HUDEP-2 (cell line): ENCODE results near the gene KCNAB3.
"Not testable (repeated sequence)": the region's sequence is repeated elsewhere in the genome, so short reads cannot be mapped to it uniquely, and the experiment has no call there.

Experiments
- DNase-seq, 76 experiments: peaks; one replicate each; lab custom pipeline; 2025; ENCODE audit not compliant: unreplicated experiment in 76 of 76; lab: John Stamatoyannopoulos, UW

Gene KCNAB3

DNA sequence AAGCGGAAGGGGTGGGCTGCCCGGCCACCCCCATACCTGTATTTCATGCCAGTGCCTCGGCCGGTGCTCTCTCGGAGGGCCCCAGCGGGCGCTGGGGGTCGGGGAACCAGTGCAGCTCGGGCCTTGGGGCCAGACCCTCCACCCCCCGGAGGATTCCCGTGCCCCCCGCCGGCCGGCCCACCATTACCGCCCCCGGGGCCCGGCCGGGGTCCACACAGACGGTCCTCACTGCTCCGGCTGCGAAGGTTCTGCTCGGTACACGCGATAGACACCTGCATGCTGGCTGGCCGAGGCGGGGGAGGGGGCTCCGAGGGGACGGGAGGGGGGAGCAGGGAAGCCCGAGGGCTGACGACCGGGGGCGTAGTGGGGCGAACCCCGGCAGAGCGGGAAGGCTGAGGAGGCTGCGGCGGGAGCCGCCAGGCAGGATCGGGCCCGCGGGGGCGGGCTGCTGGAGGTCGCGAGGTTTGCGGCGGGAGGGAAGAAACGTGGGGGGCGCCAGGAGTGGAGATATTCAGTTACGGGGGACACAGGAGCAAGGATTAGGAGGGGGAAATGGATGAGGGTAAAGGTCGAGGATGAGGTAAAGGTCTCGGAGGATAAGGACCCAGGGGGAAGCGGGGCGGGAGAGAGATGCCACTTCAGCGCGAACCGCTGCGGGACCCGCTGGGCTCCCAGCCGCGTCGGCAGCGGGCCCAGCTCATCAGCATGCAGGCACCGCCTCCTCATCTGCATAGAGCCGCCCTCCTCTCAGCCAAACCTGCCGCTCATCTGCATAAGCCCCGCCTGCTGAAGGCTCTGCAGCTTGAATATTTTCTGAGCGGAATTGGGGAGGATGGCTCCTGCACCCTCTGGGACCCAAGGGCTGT, at the start of gene KCNAB3:
TSS of gene KCNAB3 (minus strand) at position 699 of the 866 bp plus-strand sequence. CDS start at position 278, 421 bp downstream.
- DNase-seq = peak in 4 of 76 experiments; percentile 3 to 15 (median 9)

DNA sequence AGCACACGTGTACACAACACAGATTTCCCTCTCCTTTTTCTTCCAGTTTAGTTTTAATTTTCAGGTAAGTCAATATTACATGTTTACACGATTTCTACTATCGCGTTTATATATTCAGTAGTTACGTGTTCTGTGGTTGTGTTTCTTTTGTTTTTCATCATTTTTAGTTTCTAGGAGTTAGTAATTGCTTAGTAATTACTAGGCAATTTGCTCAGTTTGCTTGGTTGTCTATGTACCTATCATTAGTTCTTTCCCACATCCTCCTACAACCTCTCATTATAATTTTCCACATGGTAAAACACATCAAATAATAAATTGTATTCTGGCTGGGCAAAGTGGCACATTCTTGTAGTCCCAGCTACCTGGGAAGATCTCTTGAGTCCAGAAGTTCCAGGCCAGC, 48.1 kb upstream of the KCNAB3 start:
- DNase-seq = no peak

DNA sequence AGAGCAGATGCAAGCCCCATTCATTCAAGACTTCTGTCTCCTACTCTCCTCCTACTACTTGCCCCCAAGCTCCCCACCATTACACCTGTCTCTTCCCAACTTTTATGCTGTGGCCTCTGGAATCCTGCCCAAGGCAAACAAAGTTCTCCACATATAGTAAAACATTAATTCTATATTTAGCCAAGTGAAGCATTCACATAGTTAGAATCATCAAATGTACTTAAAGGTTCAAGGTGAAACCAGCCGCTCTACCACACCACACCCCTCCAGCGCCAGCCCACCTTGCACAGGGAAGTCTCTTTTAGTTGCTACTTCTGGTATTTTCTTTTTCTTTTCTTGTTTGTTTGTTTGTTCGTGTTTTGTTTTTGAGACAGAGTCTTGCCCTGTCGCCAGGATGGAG, 47.4 kb upstream of the KCNAB3 start:
- no peak for DNase-seq

DNA sequence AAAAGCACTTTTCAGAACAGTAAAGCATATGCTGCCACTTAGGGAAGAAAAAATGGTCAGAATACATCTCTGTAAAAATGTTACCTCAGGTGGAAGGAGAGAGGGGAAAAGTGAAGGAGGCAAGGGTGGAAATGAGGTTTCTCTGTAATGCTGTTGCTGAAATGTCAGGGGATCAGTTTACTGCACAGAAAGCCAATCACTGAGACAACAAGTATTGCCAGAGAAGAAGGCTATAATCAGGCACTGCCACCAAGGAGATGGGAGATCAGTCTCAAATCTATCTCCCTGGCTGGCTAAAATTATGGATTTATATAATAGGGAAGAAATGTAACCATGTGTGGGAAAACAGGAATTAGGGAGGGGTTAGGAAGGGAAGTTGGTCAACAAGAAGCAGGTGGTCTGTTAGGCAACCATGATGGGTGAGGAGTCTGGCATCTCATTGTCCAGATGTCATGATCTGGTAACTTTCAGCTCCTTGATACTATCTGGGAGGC, 45.0 kb upstream of the KCNAB3 start:
- no peak for DNase-seq

DNA sequence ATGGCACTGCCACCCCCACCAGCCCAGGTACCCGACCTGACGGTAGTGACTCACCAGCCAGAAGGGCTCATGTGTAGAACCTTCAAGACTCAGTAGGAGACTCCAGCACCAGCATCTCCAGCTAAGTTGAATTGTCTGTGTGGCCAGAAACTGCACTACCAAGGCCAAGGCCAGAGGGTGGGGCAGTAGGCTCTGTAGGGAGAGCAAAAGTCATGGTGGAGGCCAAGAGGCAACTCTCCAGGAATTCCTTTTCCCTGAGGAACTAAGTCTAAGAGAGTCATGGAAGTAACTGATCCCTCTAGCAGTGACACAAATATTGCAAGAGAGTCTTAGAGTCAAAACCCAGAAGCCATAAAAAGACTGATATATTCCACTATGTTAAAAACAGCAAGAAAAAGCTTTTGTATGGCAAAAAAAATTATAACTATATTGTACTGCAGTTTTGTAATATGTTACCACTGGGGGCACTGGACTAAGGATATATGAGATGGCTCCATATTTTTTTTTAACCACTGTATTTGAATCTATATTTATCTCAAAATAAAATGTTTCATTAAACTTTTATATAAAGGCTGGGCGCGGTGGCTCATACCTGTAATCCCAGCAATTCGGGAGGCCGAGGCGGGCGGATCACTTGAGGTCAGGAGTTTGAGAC, 42.6 kb upstream of the KCNAB3 start:
- DNase-seq = no peak

DNA sequence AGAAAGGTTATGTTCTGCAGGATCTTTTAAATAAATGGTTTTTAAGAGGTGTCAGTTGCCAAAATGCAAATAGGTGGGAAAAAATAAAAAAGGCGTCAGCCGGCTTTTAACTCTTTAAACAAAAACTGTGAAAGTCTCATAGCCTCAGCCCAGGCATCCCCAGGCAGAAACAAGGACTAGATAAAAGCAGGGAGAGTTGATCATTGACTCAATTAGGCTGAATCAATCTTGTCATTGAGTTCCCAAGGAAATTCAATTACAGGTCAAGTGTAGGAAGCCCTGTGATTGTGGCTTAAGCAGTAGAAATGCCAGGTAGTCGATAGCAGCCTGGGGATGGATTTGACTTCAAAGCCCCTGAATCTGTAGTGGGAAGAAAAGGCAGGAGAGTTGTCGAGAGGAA, 42.0 kb upstream of the KCNAB3 start:
- DNase-seq = no peak

DNA sequence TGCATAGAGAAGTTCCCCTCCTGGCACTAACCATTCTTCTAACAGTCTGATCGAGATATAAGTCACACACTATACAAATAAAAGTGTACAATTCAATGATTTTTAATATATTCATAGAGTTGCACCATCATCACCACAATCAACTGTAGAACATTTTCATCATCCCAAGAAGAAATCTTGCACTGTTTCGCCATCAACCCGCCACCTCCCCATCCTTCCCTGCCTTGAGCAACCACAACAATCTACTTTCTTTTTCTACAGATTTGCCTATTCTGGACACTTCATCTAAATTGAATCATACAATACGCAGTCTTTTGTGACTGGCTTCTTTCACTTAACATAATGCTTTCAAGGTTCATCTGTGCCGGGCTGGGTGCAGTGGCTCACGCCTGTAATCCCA, 39.8 kb upstream of the KCNAB3 start:
- DNase-seq = no peak

DNA sequence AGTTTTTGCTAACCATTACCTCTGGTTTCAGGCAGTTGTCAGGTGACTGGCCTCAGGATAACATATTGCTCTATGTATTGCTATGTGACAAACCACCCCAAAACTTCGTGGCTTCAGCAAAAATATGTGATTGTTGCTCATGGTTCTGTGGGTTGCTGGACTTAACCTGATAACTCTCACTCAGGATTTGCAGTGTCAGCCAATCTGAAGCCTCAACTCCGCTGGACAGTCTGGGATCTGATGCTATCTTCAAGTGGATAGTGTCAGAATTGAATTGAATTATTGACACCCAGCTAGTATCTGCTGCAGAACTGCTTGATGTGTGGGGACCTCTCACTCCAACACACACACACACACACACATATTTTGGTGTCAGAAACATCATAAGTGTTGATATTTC, 38.1 kb upstream of the KCNAB3 start:
- DNase-seq = no peak

DNA sequence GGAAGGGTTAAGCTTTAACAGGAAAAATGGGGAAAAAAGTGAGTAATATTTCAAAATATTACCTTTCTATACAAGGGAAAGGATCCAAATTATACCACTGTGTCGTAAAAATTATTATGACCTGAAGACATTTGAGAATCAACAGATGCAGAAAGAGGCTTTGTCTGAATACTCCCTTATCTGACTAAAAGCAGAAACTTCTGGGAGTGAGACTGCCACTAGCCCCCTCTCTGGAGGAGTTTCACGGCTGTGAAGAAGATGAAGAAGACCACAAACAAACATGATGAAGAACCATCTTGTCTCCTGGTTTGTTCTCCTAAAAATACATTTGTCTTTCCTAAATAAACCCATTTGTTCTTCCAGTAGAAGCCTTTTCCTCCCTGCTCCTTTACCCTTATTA, 31.8 kb upstream of the KCNAB3 start:
- no peak for DNase-seq

DNA sequence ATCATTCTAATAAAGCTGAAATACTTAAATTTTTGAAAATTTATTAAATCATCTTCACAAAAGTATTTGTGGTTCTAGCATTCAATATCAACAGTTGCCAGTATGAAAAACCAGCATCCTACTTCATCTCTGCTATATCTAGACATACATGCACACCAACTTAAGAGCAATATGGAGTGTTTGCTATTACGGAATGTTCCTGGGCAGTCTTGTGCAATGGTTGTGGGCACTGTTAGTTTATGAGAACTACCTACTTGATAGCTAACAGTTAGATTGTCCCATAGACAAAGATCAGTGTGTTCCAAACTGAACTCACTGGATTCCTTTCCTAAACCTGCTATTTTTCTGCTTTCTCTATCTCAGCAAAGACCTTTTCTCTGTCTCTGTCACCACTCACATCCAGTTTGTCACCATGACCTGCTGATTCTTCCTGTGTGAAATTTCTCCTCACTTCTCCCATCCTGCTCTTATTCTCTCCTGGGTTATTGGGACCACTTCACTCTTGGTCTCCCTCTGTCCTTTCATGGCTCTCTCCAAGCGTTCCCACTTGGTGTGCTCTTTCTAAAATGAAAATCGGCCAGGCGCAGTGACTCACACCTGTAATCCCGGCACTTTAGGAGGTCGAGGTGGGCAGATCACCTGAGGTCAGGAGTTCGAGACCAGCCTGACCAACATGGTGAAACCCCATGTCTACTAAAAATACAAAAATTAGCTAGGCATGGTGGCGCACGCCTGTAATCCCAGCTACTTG, 30.0 kb upstream of the KCNAB3 start:
- no peak for DNase-seq

DNA sequence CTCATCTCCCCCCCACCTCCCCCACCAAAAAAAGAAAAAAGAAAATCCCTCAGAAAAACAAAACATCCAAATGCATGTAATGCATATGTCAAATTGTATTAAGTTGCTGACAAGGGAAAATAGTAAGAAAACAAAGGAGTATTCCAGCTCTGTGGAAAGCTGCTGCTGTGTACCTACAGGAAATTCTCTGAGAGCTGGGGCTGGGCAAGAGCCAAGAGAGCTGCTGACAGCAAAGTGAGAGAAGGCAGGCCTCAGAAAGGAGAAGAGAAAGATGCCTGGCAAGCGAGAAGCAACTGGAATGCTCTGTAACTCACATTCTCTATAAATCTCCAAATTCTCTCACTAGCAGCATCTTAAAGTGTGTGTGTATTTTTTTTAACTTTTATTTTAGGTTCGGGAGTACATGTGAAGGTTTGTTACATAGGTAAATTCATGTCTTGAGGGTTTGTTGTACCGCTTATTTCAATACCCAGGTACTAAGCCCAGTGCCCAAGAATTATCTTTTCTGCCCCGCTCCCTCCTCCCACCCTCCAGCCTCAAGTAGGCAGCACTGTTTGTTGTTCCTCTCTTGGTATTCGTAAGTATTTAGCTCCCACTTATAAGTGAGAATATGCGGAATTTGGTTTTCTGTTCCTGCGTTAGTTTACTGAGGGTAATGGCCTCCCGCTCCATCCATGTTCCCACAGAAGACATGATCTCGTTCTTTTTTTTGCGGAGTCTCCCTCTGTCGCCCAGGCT, 26.7 kb upstream of the KCNAB3 start:
- no peak for DNase-seq

DNA sequence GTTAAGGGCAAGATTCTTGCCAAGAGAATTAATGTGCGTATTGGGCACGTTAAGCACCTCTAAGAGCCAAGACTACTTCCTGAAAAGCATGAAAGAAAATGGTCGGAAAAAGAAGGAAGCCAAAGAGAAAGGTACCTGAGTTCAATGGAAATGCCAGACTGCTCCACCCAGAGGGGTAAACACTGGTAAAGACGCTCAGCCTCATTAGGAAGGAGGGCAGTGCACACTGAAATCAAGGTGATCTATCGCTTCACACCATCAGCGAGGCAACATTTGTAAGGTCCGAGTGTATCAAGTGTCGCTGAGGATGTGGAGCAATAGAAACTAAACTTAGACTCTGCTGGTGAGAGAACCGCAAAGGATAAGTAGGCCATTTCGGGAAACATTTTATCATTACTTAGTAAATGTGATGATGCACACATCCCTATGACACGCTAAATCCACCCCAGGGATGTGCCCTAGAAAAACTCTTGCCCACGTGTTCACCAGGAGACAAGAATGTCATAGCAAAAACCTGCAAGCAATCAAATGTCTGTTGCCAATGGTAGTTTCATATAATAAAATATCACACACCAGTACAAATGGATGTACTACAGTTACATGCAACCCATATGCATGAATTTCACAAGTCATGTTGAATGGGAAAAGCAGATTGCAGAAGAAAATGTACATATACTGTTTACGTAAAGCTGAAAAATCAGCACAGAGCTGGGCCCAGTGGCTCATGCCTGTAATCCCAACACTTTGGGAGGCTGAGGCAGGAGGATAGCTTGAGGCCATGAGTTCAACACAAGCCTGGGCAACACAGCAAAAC, 26.0 kb upstream of the KCNAB3 start:
- DNase-seq = no peak

DNA sequence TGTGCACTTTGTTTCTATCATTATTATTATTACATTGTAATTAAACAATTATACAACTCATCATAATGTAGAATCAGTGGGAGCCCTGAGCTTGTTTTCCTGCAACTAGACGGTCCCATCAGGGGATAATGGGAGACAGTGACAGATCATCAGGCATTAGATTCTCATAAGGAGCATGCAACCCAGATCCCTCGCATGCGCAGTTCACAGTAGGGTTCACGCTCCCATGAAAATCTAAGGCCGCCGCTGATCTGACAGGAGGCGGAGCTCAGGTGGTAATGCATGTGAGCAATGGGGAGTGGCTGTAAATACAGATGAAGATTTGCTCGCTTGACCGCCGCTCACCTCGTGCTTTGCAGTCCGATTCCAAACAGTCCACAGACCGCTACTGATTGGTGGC, 23.6 kb upstream of the KCNAB3 start:
- not testable (repeated sequence) for DNase-seq

DNA sequence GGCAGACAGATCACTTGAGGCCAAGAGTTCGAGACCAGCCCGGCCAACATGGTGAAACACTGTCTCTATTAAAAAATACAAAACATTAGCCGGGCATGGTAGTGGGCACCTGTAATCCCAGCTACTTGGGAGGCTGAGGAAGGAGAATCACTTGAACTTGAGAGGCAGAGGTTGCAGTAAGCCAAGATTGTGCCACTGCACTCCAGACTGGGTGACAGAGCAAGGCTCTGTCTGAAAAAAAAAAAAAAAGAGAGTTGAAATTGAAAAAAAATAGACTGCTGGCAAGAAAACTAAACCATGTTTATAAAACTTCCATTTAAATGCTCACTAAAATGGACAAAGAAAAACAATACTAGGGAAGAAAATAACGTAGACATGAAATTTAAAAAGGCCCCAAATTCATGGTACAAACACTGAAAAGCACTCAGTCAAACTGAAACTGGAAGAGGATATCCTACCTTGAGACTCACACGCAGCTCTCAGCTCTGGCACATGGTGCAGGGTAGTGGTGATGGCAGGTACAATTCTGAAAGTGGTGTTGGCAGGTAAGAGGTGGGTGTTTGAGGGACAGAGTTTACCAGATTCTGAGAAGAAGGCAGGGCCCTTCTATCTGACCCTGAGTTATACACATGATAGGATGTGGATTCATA, 21.6 kb upstream of the KCNAB3 start:
- no peak for DNase-seq

DNA sequence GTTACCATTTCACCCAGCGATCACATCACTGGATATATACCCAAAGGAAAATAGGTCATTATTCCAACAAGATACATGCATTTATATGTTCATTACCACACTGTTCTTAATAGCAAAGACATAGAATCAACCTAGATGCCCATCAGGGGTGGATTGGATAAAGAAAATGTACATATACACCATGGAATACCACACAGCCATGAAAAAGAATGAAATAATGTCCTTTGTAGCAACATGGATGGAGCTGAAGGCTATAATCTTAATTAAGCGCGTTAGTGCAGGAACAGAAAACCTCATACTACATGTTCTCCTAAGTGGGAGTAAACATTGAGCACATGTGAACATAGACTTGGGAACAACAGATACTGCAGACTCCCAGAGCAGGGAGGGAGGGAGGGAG, 20.9 kb upstream of the KCNAB3 start:
- DNase-seq = no peak

DNA sequence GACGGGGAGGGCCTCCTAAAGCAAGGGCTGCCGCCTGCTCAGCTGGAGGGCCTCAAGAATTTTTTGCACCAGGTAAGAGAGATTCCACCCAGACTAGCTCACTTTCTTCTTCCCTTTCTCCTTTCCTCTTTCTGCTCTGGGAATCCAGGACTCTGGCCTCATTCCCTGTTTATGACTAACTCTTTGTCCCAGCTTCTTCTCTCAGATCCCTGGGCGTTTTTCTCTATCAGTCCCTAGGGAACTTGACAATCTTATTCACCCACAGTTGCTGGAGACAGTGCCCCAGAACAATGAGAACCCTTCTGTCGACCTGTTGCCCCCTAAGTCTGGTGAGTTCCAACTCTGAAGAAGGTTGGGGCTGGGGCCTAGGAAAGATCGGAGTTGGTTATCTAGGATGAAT, 18.0 kb upstream of the KCNAB3 start:
- no peak for DNase-seq

DNA sequence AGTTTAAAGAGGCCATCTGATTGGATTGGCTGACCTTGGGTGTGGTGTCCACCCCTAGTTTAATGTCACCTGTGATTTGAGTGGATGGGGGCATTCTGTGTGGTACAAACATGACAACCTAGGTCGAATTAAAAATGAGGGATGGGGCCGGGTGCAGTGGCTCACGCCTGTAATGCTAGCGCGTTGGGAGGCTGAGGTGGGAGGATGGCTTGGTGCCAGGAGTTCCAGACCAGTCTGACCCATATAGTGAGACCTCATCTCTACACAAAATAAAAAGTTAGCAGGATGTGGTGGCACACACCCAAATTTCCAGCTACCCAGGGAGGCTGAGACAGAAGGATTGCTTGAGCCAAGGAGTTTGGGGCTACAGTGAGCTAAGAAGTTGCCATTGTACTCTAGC, 16.8 kb upstream of the KCNAB3 start:
- no peak for DNase-seq

DNA sequence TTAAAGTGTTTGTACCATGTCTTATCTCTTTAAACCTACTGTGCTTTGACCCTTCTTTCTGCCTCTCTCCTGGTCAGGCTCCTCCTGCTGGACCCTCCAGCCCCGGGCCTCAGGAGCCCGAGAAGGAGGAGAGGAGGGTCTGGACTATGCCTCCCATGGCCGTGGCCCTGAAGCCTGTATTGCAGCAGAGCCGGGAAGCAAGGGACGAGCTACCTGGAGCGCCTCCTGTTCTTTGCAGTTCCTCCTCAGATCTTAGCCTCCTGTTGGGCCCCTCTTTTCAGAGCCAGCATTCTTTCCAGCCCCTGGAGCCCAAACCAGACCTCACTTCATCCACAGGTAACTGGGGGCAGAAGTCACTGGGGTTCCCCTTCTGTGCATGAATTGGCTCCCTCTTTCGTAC, 16.0 kb upstream of the KCNAB3 start:
- DNase-seq = no peak

DNA sequence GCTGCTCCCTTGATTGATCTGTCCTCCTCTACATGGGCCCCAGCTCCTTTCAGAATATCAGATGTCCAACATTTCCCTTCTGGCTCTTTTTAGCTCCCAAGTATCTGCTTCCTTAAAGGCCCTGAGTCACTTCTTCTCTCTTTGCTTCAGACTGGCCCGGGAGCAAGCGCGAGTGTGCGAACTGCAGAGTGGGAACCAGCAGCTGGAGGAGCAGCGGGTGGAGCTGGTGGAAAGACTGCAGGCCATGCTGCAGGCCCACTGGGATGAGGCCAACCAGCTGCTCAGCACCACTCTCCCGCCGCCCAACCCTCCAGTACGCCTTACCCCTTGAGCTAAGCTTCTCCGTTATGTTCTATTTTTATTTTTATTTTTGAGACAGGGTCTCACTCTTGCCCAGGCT, 14.7 kb upstream of the KCNAB3 start:
- DNase-seq = no peak
